SK-N-SH (cell line): ENCODE results near the gene CYYR1. TPM values are rescaled to one million over a fixed set of nuclear protein-coding genes. Genes with fewer than 3 reads are reported as not detected.

Source experiments
- CTCF ChIA-PET: fragments of 300-600, 350-600 bp; formaldehyde crosslinking; extraction: SDS; loops from one replicate; lab custom pipeline; 2021; lab: Yijun Ruan, JAX
- POLR2A ChIA-PET: fragments of 350-600 bp; sonication (Branson Sonifier 250); formaldehyde crosslinking; extraction: SDS; loops from one replicate; lab custom pipeline; 2020; ENCODE audit warnings: antibody characterized with exemption, inconsistent platforms; lab: Yijun Ruan, JAX
- DNase-seq: peaks from one replicate; pipeline ENCODE4 v3.0.0; 2012
- H2AFZ ChIP-seq: fragments of 200-600 bp; sonication (generic); 2 replicates; pipeline ENCODE4 v1.8.1; 2016; ENCODE audit warnings: antibody characterized with exemption, mild to moderate bottlenecking, low read depth
- H3F3A ChIP-seq: fragments of 200-600 bp; sonication (generic); replicated peaks from 2 replicates; pipeline ENCODE3; 2016; ENCODE audit warnings: antibody characterized with exemption, mild to moderate bottlenecking; ENCODE audit not compliant: insufficient read depth
- H3K27ac ChIP-seq, 2 experiments: fragments of 200-500 bp in 1 of 2; fragments of 200-600 bp in 1 of 2; sonication (Bioruptor generic) in 1 of 2; sonication (generic), shearing (Covaris generic) in 1 of 2; 2 replicates each; pipeline versions ENCODE4 v1.5.1 to v1.6.1; 2014 to 2016; ENCODE audit warnings: low read depth in 2 of 2, inconsistent platforms in 1 of 2, low read length in 1 of 2, mild to moderate bottlenecking in 1 of 2, mixed read lengths in 1 of 2
- H3K27me3 ChIP-seq: fragments of 200-600 bp; sonication (generic), shearing (Covaris generic); 2 replicates; pipeline ENCODE4 v1.6.1; 2016; ENCODE audit warnings: mixed run types; ENCODE audit not compliant: insufficient read depth
- H3K36me3 ChIP-seq, 2 experiments: fragments of 200-500 bp in 1 of 2; fragments of 200-600 bp in 1 of 2; sonication (Bioruptor generic) in 1 of 2; sonication (generic) in 1 of 2; replicated peaks in 1 of 2; 2 replicates each; pipeline versions ENCODE3 to v1.5.1; 2014 to 2016; ENCODE audit warnings: low read length in 1 of 2, mild to moderate bottlenecking in 1 of 2; ENCODE audit not compliant: insufficient read depth in 2 of 2, control insufficient read depth in 1 of 2
- H3K4me1 ChIP-seq, 2 experiments: fragments of 200-500 bp in 1 of 2; fragments of 200-600 bp in 1 of 2; sonication (Bioruptor generic) in 1 of 2; sonication (generic), shearing (Covaris generic) in 1 of 2; 2 replicates each; pipeline versions ENCODE4 v1.5.1 to v1.6.1; 2014 to 2016; ENCODE audit warnings: low read depth in 1 of 2, low read length in 1 of 2, mixed run types in 1 of 2; ENCODE audit not compliant: insufficient read depth in 2 of 2, control insufficient read depth in 1 of 2
- H3K4me2 ChIP-seq: fragments of 200-600 bp; sonication (generic), shearing (Covaris generic); 2 replicates; pipeline ENCODE4 v1.6.1; 2017; ENCODE audit warnings: mixed run types
- H3K4me3 ChIP-seq, 2 experiments: fragments of 200-500 bp in 1 of 2; fragments of 200-600 bp in 1 of 2; sonication (Bioruptor generic) in 1 of 2; sonication (generic), shearing (Covaris generic) in 1 of 2; 2 replicates each; pipeline versions ENCODE4 v1.5.1 to v1.8.1; 2014 to 2016; ENCODE audit warnings: low read depth in 2 of 2, inconsistent platforms in 1 of 2, low read length in 1 of 2, mild to moderate bottlenecking in 1 of 2, mixed read lengths in 1 of 2, moderate library complexity in 1 of 2
- H3K79me2 ChIP-seq: fragments of 200-600 bp; sonication (generic); 2 replicates; pipeline ENCODE4 v1.8.1; 2017; ENCODE audit warnings: mild to moderate bottlenecking; ENCODE audit not compliant: insufficient read depth
- H3K9ac ChIP-seq: fragments of 200-600 bp; sonication (generic); 2 replicates; pipeline ENCODE4 v1.6.1; 2017; ENCODE audit warnings: mixed run types
- H3K9me2 ChIP-seq: fragments of 200-600 bp; sonication (generic); 2 replicates; pipeline ENCODE4 v1.6.1; 2017; ENCODE audit warnings: mixed run types
- H3K9me3 ChIP-seq: fragments of 200-600 bp; sonication (generic); 2 replicates; pipeline ENCODE4 v1.6.1; 2017; ENCODE audit warnings: mixed run types, mild to moderate bottlenecking, moderate library complexity
- H4K20me1 ChIP-seq: fragments of 200-600 bp; sonication (generic); 2 replicates; pipeline ENCODE4 v1.6.1; 2017; ENCODE audit warnings: mild to moderate bottlenecking, mixed run types; ENCODE audit not compliant: insufficient read depth
- ELF1 ChIP-seq: IDR thresholded peaks from 2 replicates; pipeline ENCODE4 v1.4.0; 2012
- EZH2phosphoT487 ChIP-seq: fragments of 200-600 bp; sonication (generic); IDR thresholded peaks from 2 replicates; pipeline ENCODE4 v1.6.1; 2017; ENCODE audit warnings: low read depth, mixed run types, mild to moderate bottlenecking, antibody characterized with exemption, moderate library complexity, borderline replicate concordance
- FOSL2 ChIP-seq: IDR thresholded peaks from 2 replicates; pipeline ENCODE4 v1.4.0; 2012; ENCODE audit warnings: low read depth, mild to moderate bottlenecking, moderate library complexity, borderline replicate concordance
- FOXJ3 ChIP-seq: sonication (generic); formaldehyde crosslinking; IDR thresholded peaks from 2 replicates; pipeline ENCODE4 v1.5.1; 2020; ENCODE audit warnings: mild to moderate bottlenecking, missing genetic modification reagents
- FOXM1 ChIP-seq: IDR thresholded peaks from 2 replicates; pipeline ENCODE4 v1.4.0; 2012; ENCODE audit warnings: low read depth, mild to moderate bottlenecking
- GABPA ChIP-seq: IDR thresholded peaks from 2 replicates; pipeline ENCODE4 v1.4.0; 2012; ENCODE audit warnings: low read depth, mild to moderate bottlenecking
- IRF3 ChIP-seq: fragments of 150-350 bp; IDR thresholded peaks from 2 replicates; pipeline ENCODE4 v1.6.1; 2016; ENCODE audit warnings: mild to moderate bottlenecking, low read depth, low read length
- JUND ChIP-seq: IDR thresholded peaks from 2 replicates; pipeline ENCODE4 v1.4.0; 2012
- MEF2A ChIP-seq: IDR thresholded peaks from 2 replicates; pipeline ENCODE4 v1.4.0; 2012; ENCODE audit warnings: low read depth, borderline replicate concordance
- NFIC ChIP-seq: IDR thresholded peaks from 2 replicates; pipeline ENCODE4 v1.4.0; 2012; ENCODE audit warnings: borderline replicate concordance
- POLR2AphosphoS5 ChIP-seq: IDR thresholded peaks from 2 replicates; pipeline ENCODE4 v1.6.1; 2012; ENCODE audit warnings: low read depth, low read length
- RAD21 ChIP-seq: IDR thresholded peaks from 2 replicates; pipeline ENCODE4 v1.6.1; 2012; ENCODE audit warnings: mild to moderate bottlenecking, low read length
- RFX5 ChIP-seq: IDR thresholded peaks from 2 replicates; pipeline ENCODE4 v1.6.1; 2012; ENCODE audit warnings: mild to moderate bottlenecking, improper control_type of control experiment, low read length
- RXRA ChIP-seq: IDR thresholded peaks from 2 replicates; pipeline ENCODE4 v1.4.0; 2012; ENCODE audit warnings: low read depth, mild to moderate bottlenecking, borderline replicate concordance
- TCF12 ChIP-seq: IDR thresholded peaks from 2 replicates; pipeline ENCODE4 v1.4.0; 2012
- USF1 ChIP-seq: IDR thresholded peaks from 2 replicates; pipeline ENCODE4 v1.4.0; 2012; ENCODE audit warnings: low read depth, borderline replicate concordance
- WGBS: methylation state at CpG from one replicate; pipeline ENCODE4 v1.1.6; 2017; ENCODE audit warnings: low lambda C conversion rate; 5-methylcytosine and 5-hydroxymethylcytosine counted together
- polyA plus RNA-seq, 3 experiments: library from polyadenylated mRNA; depleted of rRNA; stranded (reverse); fragments of >200 nt; gene quantifications; 2 replicates each; pipeline ENCODE4 v1.2.3, GENCODE V29; 2012
- TF ChIP-seq, protein P1 (sequence below): fragments of 150-350 bp; IDR thresholded peaks from 2 replicates; pipeline ENCODE4 v1.6.1; 2017; ENCODE audit warnings: antibody characterized with exemption, low read length, low read depth, borderline replicate concordance

CYYR1 gene
- polyA plus RNA-seq, 1 of the 3 experiments (the other 2 are of a cell fraction) = not detected

DNA sequence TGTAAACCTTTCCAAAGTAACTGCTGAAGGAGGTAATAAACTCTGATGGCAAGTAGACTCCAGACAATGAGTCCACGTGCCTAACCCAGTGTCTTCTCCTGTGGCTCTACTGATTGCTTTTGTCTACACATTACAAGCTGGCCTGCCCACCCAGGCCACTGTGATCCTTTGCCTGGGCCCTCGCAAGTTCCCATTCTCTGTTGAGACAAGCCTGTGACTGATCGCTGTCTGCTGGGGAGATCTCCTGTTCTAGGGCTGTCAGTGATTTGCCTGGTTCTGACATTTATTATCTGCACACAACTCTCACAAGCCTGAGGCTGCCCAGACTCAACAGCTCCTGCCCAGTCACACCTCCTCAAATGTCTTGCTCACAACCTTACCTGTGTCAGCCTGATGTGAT, 81.4 kb downstream of the CYYR1 start:
- POLR2A ChIA-PET = no interaction called here

DNA sequence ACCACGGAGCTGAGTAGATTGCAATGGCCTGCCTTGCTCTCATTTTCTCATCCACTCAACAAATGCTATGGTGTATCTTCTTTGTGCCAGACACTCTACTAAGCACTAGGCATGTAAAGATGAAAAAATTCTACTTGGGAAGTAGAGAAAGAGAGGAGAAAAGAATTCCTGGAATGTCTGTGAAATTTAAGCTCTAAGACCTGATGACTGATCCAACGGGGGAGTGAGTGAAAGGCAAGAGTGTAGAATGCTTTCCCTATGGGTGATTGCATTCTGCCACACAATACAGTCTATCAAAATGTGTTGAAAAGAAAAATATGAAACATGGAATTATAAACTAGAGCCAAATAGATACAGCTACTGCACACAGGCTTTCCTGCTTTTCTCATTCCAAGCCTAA, 82.3 kb downstream of the CYYR1 start:
- peaks cover 0 to 5% of the 10 kb centered on the region in 2 experiments; a peak in 1 of 4 replicates for H3K4me1 ChIP-seq
- H3K27me3 ChIP-seq = no peaks in the 10 kb centered on the region
- H3K79me2 ChIP-seq = no peaks in the 10 kb centered on the region
- H3K27ac ChIP-seq = no peak overlapping the region
- no peaks in the 10 kb centered on the region for H3F3A ChIP-seq
- H3K4me3 ChIP-seq = no peak overlapping the region
- no peak overlapping the region for H3K4me2 ChIP-seq
- H2AFZ ChIP-seq = no peak overlapping the region
- H4K20me1 ChIP-seq = no peaks in the 10 kb centered on the region
- no peaks in the 10 kb centered on the region for H3K9me2 ChIP-seq
- no peak overlapping the region for H3K9ac ChIP-seq
- TF ChIP-seq EZH2phosphoT487 (no peak), USF1 (no peak), FOSL2 (no peak), GABPA (no peak), ELF1 (no peak), NFIC (no peak), RXRA (no peak), POLR2AphosphoS5 (no peak), JUND (no peak), RAD21 (no peak), FOXM1 (no peak), FOXJ3 (CRISPR knock-in tag) (no peak), MEF2A (no peak)
- TF ChIP-seq, protein P1, sequence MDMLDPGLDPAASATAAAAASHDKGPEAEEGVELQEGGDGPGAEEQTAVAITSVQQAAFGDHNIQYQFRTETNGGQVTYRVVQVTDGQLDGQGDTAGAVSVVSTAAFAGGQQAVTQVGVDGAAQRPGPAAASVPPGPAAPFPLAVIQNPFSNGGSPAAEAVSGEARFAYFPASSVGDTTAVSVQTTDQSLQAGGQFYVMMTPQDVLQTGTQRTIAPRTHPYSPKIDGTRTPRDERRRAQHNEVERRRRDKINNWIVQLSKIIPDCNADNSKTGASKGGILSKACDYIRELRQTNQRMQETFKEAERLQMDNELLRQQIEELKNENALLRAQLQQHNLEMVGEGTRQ = no peak
- CTCF ChIA-PET = interaction anchor here (1.2 kb wide), 2 partner anchors 10 to 14 kb away, joined by 3 to 4 read pairs; no protein-coding TSS in a partner anchor
- WGBS = 25% methylated on average over 2 of the region's 2 CpGs
- POLR2A ChIA-PET = no interaction called here
- H3K9me3 ChIP-seq = no peaks in the 10 kb centered on the region
- no peak for DNase-seq
- no peaks in the 10 kb centered on the region for H3K36me3 ChIP-seq

More for the DNA sequence above, 81.4 kb downstream of the CYYR1 start:
- CTCF ChIA-PET = interaction anchor here (1.2 kb wide), 2 partner anchors 9 to 13 kb away, joined by 3 to 4 read pairs; no protein-coding TSS in a partner anchor
- H3K4me3 ChIP-seq = no peak overlapping the region
- 11% methylated on average over 3 of the region's 3 CpGs for WGBS
- no peaks in the 10 kb centered on the region for H3K9me3 ChIP-seq
- H3K27me3 ChIP-seq = no peaks in the 10 kb centered on the region
- H3K36me3 ChIP-seq = no peaks in the 10 kb centered on the region
- no peaks in the 10 kb centered on the region for H3F3A ChIP-seq
- no peaks in the 10 kb centered on the region for H3K79me2 ChIP-seq
- no peak overlapping the region for H3K9ac ChIP-seq
- no peak for DNase-seq
- TF ChIP-seq GABPA = no peak
- no peak for TF ChIP-seq RFX5
- no peak for TF ChIP-seq FOSL2
- no peak for TF ChIP-seq TCF12
- no peak for TF ChIP-seq IRF3
- H3K27ac ChIP-seq = no peak overlapping the region
- H2AFZ ChIP-seq = no peak overlapping the region
- H3K4me1 ChIP-seq = no peaks in the 10 kb centered on the region; a peak in 1 of 4 replicates
- no peaks in the 10 kb centered on the region for H4K20me1 ChIP-seq
- H3K4me2 ChIP-seq = no peak overlapping the region
- H3K9me2 ChIP-seq = no peaks in the 10 kb centered on the region
